GDM1 (cell line): ENCODE data around the gene SYNGR2.

Experiments
- DNase-seq: peaks from one replicate; lab custom pipeline; 2025; lab: John Stamatoyannopoulos, UW

Gene SYNGR2

DNA sequence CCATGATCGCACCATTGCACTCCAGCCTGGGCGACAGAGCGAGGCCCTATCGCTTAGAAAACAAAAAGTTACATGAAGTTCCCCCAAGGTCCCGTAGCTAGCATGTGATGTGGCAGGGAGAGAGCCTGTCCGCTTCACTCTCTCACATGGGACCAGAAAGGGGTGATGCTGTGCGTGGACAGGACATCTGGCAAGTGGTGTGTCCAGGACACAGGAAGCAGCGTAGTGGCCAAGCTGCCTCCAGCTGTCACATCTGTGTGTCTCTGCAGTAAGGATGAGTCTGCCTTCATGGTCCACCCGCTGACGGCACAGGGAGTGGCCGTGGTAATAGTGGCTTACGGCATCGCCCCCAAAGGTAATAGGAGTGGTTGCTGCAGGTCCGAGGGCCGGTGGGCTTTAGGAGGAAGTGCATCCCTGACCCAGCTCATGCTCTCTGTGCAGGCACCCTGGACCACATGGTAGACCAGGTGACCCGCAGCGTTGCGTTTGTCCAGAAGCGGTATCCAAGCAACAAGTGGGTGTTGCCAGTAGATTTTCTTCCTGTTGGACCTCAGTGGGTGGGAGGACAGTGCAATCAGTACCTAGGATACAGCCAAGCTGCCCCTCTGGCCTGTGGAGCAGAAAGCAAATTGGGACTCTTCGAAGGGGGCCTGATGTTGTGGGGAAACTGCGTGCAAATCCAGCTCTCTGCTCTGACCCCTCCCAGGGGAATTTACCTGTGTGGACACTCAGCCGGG is 36.2 kb downstream of the SYNGR2 start:
- DNase-seq, result no peak

DNA sequence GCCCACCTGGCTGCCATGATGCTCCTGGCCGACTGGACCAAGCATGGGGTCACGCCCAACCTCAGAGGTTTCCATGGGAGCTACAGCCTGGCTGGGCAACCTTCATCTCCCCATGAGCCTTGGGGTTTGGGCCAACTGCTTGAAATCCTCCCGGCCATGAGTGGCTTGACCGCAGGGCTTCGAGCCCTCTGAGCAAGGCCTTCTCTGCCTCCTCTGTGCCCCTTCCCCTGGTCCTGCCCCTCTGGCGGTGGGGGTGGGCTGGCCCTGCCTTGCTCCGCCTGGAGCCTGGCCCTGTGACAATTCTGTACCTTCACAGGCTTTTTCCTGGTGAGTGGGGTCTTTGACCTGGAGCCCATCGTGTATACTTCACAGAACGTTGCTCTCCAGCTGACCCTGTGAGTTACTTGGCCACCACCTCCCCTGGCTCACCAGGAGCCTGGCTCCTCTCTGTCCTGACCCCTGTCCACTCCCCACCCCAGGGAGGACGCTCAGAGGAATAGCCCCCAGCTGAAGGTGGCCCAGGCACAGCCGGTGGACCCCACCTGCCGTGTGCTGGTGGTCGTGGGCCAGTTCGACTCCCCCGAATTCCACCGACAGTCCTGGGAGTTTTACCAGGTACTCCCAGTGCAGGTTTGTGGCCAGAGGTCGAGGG is 36.9 kb downstream of the SYNGR2 start:
- DNase-seq, result no peak

DNA sequence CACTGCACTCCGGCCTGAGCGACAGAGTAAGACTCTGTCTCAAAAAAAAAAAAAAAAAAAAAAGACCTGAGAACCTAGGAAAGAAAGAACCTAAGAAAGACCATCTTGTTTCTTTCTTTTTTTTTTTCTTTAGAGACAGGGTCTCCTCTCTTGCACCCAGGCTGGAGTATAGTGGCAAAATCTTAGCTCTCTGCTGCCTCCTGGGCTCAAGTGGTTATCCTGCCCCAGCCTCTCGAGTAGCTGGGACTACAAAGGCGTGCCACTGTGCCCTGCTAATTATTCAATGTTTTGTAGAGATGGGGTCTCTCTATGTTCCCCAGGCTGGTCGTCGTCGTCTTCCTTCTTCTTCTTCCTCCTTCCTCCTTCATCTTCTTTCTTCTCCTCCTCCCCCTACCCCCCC is 37.9 kb downstream of the SYNGR2 start:
- DNase-seq, result no peak

- no peak for DNase-seq
These were observed 40.1 kb downstream of the SYNGR2 start for GRCh38 chr17:78208486-78208885.

DNA sequence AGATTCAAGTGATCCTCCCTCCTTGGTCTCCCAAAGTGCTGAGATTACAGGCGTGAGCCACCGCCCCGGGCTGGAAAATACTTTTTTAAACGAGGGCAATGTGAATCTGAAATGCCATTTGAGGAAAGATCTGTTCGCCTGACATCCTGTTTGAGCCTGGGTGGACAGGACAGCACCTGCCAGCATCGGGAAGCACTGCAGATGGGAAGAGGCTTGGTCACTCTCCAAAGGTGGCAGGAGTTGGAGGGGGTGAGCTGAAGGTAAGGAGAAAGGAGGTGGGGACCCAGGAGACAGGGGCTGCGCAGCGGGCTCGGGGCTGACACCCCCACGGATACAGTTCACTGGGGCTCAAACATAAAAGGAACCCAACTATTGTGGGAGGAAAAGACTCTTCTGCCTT is 41.7 kb downstream of the SYNGR2 start:
- DNase-seq, result no peak

DNA sequence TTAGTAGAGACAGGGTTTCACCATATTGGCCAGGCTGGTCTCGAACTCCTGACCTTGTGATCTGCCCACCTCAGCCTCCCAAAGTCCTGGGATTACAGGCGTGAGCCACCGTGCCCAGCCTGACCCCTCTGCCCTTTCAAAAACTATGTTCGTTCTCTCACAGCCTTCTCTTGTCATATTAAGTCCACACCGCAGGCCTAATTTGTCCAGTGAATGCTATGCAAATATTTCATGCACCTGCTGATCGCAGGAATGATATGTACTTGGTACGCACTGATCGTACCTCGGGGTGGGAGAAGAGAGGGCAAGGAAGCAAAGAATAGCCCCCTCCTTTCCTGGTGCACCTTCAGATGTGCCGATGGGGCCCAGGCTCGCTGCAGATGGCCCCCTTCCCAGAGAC is 42.7 kb downstream of the SYNGR2 start:
- DNase-seq, result no peak

GRCh38 chr17:78214016-78214705 is 45.8 kb downstream of the SYNGR2 start, which contains the start of gene BIRC5:
TSS of gene BIRC5 (plus strand) at chr17:78214253. CDS start at chr17:78214317, 64 bp downstream.
- peak; percentile 77 for DNase-seq

GRCh38 chr17:78214706-78215061 is 46.3 kb downstream of the SYNGR2 start:
- DNase-seq, result no peak

DNA sequence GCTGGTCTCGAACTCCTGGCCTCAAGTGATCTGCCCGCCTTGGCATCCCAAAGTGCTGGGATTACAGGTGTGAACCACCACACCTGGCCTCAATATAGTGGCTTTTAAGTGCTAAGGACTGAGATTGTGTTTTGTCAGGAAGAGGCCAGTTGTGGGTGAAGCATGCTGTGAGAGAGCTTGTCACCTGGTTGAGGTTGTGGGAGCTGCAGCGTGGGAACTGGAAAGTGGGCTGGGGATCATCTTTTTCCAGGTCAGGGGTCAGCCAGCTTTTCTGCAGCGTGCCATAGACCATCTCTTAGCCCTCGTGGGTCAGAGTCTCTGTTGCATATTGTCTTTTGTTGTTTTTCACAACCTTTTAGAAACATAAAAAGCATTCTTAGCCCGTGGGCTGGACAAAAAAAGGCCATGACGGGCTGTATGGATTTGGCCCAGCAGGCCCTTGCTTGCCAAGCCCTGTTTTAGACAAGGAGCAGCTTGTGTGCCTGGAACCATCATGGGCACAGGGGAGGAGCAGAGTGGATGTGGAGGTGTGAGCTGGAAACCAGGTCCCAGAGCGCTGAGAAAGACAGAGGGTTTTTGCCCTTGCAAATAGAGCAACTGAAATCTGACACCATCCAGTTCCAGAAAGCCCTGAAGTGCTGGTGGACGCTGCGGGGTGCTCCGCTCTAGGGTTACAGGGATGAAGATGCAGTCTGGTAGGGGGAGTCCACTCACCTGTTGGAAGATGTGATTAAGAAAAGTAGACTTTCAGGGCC is 51.2 kb downstream of the SYNGR2 start:
- no peak for DNase-seq
